Ectodermal cell (in vitro differentiated cells): ENCODE data around the gene ANKH.

ENCODE experiments used
- H3K27ac ChIP-seq: 2 replicates; pipeline ENCODE4 v1.7.0; 2013; ENCODE audit warnings: mild to moderate bottlenecking, low read depth, low read length; ENCODE audit not compliant: insufficient read depth, poor library complexity, severe bottlenecking
- H3K27me3 ChIP-seq: 2 replicates; pipeline ENCODE4 v1.7.0; 2013; ENCODE audit warnings: mild to moderate bottlenecking, low read length; ENCODE audit not compliant: insufficient read depth, control insufficient read depth, poor library complexity, severe bottlenecking
- H3K36me3 ChIP-seq: one replicate; pipeline ENCODE4 v1.7.0; 2013; ENCODE audit warnings: low read length; ENCODE audit not compliant: control insufficient read depth, insufficient read depth
- H3K4me1 ChIP-seq: one replicate; pipeline ENCODE4 v1.7.0; 2013; ENCODE audit warnings: low read length; ENCODE audit not compliant: control insufficient read depth, insufficient read depth
- H3K4me3 ChIP-seq: 2 replicates; pipeline ENCODE4 v1.7.0; 2013; ENCODE audit warnings: low read depth, low read length, control low read depth; ENCODE audit not compliant: insufficient read depth
- H3K9me3 ChIP-seq: 2 replicates; pipeline ENCODE4 v1.7.0; 2013; ENCODE audit warnings: mild to moderate bottlenecking, low read length, moderate library complexity; ENCODE audit not compliant: control insufficient read depth
- WGBS, 2 experiments: methylation state at CpG; one replicate each; pipeline ENCODE4 v1.1.7; 2013; ENCODE audit warnings: missing lambda C conversion rate in 2 of 2; 5-methylcytosine and 5-hydroxymethylcytosine counted together

ANKH gene

GRCh38 chr5:14908172-14908571 lies 36.6 kb upstream of the ANKH start:
- 88 to 94% methylated on average over 5 to 6 of the region's 6 CpGs for WGBS, 2 experiments
- no peaks in the 10 kb centered on the region for H3K4me1 ChIP-seq
- no peak overlapping the region for H3K27ac ChIP-seq
- H3K9me3 ChIP-seq: no peaks in the 10 kb centered on the region
- no peaks in the 10 kb centered on the region for H3K36me3 ChIP-seq
- H3K27me3 ChIP-seq: no peaks in the 10 kb centered on the region
- no peak overlapping the region for H3K4me3 ChIP-seq

DNA sequence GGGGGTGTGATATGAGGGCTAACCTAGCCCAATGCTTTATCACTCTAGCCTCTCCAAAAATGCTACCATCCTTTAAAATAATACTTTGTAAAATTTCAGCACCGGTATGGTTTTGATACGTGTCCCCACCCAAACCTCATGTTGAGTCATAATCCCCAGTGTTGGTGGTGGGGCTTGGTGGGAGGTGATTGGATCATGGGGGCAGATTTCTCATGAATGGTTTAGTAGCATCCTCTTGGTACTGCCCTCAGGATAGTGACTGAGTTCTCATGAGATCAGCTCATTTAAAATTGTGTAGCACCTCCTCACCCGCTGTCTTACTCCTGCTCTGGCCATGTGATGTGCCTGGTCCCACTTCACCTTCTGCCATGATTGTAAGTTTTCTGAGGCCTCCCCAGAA lies 35.0 kb upstream of the ANKH start:
- no peak overlapping the region for H3K27ac ChIP-seq
- no peak overlapping the region for H3K4me3 ChIP-seq
- no peaks in the 10 kb centered on the region for H3K36me3 ChIP-seq
- no peaks in the 10 kb centered on the region for H3K9me3 ChIP-seq
- 92 to 94% methylated on average over 2 to 3 of the region's 3 CpGs for WGBS, 2 experiments
- no peaks in the 10 kb centered on the region for H3K4me1 ChIP-seq
- no peaks in the 10 kb centered on the region for H3K27me3 ChIP-seq

GRCh38 chr5:14902826-14903560 lies 31.4 kb upstream of the ANKH start:
- Histone ChIP-seq H3K4me1 (no peaks in the 10 kb centered on the region), H3K27me3 (no peaks in the 10 kb centered on the region), H3K4me3 (no peak overlapping the region), H3K9me3 (no peaks in the 10 kb centered on the region), H3K27ac (no peak overlapping the region), H3K36me3 (no peaks in the 10 kb centered on the region)
- WGBS, 2 experiments: 93 to 94% methylated on average over 14 of the region's 14 CpGs

DNA sequence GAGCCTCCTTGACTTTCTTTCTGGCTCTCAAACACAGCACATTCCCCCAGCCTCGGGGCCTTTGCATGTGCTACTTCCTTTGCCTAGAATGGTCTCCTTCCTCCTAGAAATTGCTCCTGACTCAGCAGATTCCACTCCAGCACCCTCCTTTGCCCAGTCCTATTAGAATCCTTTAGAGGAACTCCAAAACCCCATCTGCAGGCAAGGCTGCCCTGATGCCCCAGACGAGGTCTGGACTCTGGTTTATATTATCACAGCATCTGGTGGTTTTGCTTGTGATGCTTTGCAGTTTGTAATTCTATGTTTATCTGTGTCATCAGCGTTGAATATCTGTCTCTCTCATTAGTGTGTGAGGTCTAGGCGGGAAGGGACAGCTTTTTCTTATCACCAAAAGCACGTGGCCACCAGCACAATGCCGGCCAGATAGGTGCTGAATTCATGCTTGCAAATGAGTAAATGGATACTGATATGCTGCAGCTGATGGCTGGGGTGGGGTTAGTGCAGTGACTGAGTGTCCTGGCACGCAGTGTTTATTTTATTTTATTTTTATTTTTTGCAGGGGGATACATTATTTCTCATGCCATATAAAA lies 30.0 kb upstream of the ANKH start:
- Histone ChIP-seq H3K4me3 (no peak overlapping the region), H3K36me3 (no peaks in the 10 kb centered on the region), H3K27ac (no peak overlapping the region), H3K9me3 (no peaks in the 10 kb centered on the region), H3K4me1 (no peaks in the 10 kb centered on the region), H3K27me3 (no peaks in the 10 kb centered on the region)
- WGBS, 2 experiments: 95% methylated on average over 7 of the region's 7 CpGs

GRCh38 chr5:14900693-14901461 lies 29.3 kb upstream of the ANKH start:
- 90% methylated on average over 9 of the region's 9 CpGs for WGBS, 2 experiments
- H3K4me3 ChIP-seq: no peak overlapping the region
- no peaks in the 10 kb centered on the region for H3K36me3 ChIP-seq
- no peak overlapping the region for H3K27ac ChIP-seq
- H3K9me3 ChIP-seq: no peaks in the 10 kb centered on the region
- H3K27me3 ChIP-seq: no peaks in the 10 kb centered on the region
- H3K4me1 ChIP-seq: no peaks in the 10 kb centered on the region

GRCh38 chr5:14896131-14896530 lies 24.6 kb upstream of the ANKH start:
- Histone ChIP-seq H3K36me3 (no peaks in the 10 kb centered on the region), H3K4me3 (no peak overlapping the region), H3K27me3 (no peaks in the 10 kb centered on the region), H3K27ac (no peak overlapping the region), H3K4me1 (no peaks in the 10 kb centered on the region), H3K9me3 (no peaks in the 10 kb centered on the region)
- WGBS, 2 experiments: 86% methylated on average over 7 of the region's 7 CpGs

DNA sequence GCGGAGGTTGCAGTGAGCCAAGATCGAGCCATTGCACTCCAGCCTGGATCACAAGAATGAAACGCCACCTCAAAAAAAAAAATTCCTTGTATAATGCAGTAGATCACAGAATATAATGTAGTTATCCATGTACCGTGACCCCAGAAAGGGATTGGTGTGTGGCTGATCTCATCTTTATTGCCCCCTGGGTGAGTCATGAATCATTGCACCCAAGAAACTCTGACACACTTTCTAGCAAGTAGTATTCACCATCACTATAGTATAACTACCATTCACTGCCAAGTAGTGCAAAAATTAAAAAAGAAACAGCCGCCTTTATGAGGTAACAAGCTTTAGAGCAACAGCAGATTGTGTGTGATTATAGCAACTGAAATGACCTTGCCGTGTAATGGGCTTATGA lies 23.7 kb upstream of the ANKH start:
- 86 to 95% methylated on average over 5 to 6 of the region's 6 CpGs for WGBS, 2 experiments
- H3K9me3 ChIP-seq: no peaks in the 10 kb centered on the region

DNA sequence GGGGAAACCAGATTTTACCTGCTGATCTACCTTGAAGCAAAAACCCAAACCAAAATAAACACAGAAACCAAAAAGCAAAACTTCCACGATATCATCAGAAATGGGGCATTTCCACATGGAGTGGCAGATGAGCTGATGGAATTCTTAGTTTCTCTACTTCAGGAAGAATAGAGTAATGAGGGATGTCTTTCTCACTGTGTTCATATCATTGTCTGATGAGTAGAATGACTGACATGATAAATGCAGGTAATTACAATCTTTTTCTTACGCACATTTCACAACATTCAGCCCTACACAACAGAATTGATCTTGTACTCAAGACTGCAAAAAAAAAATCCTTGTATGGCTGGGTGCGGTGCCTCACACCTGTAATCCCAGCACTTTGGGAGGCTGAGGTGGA lies 23.2 kb upstream of the ANKH start:
- WGBS, 2 experiments: 89 to 91% methylated on average over 3 of the region's 3 CpGs
- H3K27me3 ChIP-seq: no peaks in the 10 kb centered on the region
- H3K4me1 ChIP-seq: no peaks in the 10 kb centered on the region
- H3K36me3 ChIP-seq: no peaks in the 10 kb centered on the region
- no peak overlapping the region for H3K4me3 ChIP-seq
- H3K9me3 ChIP-seq: no peaks in the 10 kb centered on the region
- H3K27ac ChIP-seq: no peak overlapping the region

More for the DNA sequence above, 23.7 kb upstream of the ANKH start:
- no peaks in the 10 kb centered on the region for H3K4me1 ChIP-seq
- H3K36me3 ChIP-seq: no peaks in the 10 kb centered on the region
- H3K4me3 ChIP-seq: no peak overlapping the region
- no peak overlapping the region for H3K27ac ChIP-seq
- H3K27me3 ChIP-seq: no peaks in the 10 kb centered on the region

GRCh38 chr5:14893381-14893780 lies 21.8 kb upstream of the ANKH start:
- H3K9me3 ChIP-seq: no peaks in the 10 kb centered on the region
- no peaks in the 10 kb centered on the region for H3K27me3 ChIP-seq
- no peak overlapping the region for H3K4me3 ChIP-seq
- H3K4me1 ChIP-seq: no peaks in the 10 kb centered on the region
- H3K36me3 ChIP-seq: no peaks in the 10 kb centered on the region
- H3K27ac ChIP-seq: no peak overlapping the region

DNA sequence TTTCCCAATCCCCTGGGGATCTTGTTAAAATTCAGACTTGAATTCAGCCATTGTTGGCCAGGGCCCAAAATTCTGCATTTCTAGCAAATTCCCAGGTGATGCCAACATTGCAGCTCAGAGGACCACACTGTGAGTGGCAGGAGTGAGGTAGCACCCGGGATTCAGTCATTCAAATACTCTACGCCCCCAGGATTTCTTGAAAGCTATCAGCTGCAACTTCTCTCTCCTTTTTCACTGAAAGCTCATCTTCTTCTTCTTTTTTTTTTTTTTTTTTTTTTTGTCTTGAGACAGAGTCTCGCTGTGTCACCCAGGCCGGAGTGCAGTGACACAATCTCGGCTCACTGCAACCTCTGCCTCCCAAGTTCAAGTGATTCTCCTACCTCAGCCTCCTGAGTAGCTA lies 19.3 kb upstream of the ANKH start:
- Histone ChIP-seq H3K4me1 (no peaks in the 10 kb centered on the region), H3K9me3 (no peaks in the 10 kb centered on the region), H3K4me3 (no peak overlapping the region), H3K36me3 (no peaks in the 10 kb centered on the region), H3K27ac (no peak overlapping the region), H3K27me3 (no peaks in the 10 kb centered on the region)
- WGBS, 2 experiments: 88 to 94% methylated on average over 5 of the region's 5 CpGs
